HEK293 (cell line): ENCODE measurements around the gene ICOSLG.
"Not testable (repeated sequence)": the region's sequence is repeated elsewhere in the genome, so short reads cannot be mapped to it uniquely, and the experiment has no call there.

Source experiments
- ATF2 ChIP-seq: fragments of 450-650 bp; formaldehyde crosslinking; IDR thresholded peaks from 2 replicates; pipeline ENCODE4 v1.5.1; 2016; ENCODE audit warnings: missing biosample characterization, missing genetic modification characterization, low read depth
- CTCF ChIP-seq: fragments of 450-650 bp; formaldehyde crosslinking; IDR thresholded peaks from 2 replicates; pipeline ENCODE4 v1.5.1; 2016; ENCODE audit warnings: missing biosample characterization, missing genetic modification characterization
- ZBTB8A ChIP-seq: fragments of 450-650 bp; formaldehyde crosslinking; IDR thresholded peaks from 2 replicates; pipeline ENCODE4 v1.5.1; 2016; ENCODE audit warnings: missing biosample characterization, missing genetic modification characterization
- ZFP37 ChIP-seq: fragments of 450-650 bp; formaldehyde crosslinking; IDR thresholded peaks from 2 replicates; pipeline ENCODE4 v1.5.1; 2016; ENCODE audit warnings: missing biosample characterization, missing genetic modification characterization
- ZNF639 ChIP-seq: fragments of 450-650 bp; formaldehyde crosslinking; IDR thresholded peaks from 2 replicates; pipeline ENCODE4 v1.5.1; 2016; ENCODE audit warnings: missing biosample characterization, missing genetic modification characterization

- TF ChIP-seq ZBTB8A (tag by site-specific recombination); ATF2 (tag by site-specific recombination); CTCF; ZFP37 (tag by site-specific recombination); ZNF639 (tag by site-specific recombination): not testable (repeated sequence)
These were observed 34.6 kb downstream of the ICOSLG start for GRCh38 chr21:44206187-44206586.
